H9 (cell line): Measurements from ENCODE around the gene LRMDA. TPM values are rescaled to one million over a fixed set of nuclear protein-coding genes. Genes with fewer than 3 reads are reported as not detected.

Experiments used
- DNase-seq: peaks from one replicate; pipeline ENCODE4 v3.0.0-alpha.2; 2017
- H2AFZ ChIP-seq: one replicate; pipeline ENCODE4 v1.6.1; 2013; ENCODE audit warnings: mild to moderate bottlenecking, low read length, control low read depth, moderate library complexity
- H2AK5ac ChIP-seq: 2 replicates; pipeline ENCODE4 v1.6.1; 2013; ENCODE audit warnings: low read length, control low read depth, mixed read lengths; ENCODE audit not compliant: insufficient read length
- H2BK120ac ChIP-seq: one replicate; pipeline ENCODE4 v1.6.1; 2013; ENCODE audit warnings: low read depth, mild to moderate bottlenecking, low read length, control low read depth, inconsistent platforms; ENCODE audit not compliant: poor library complexity, severe bottlenecking
- H2BK12ac ChIP-seq: 2 replicates; pipeline ENCODE4 v1.6.1; 2013; ENCODE audit warnings: low read length, control low read depth, mixed read lengths, low read depth; ENCODE audit not compliant: insufficient read length
- H2BK15ac ChIP-seq: 2 replicates; pipeline ENCODE4 v1.6.1; 2013; ENCODE audit warnings: low read depth, low read length, control low read depth
- H2BK20ac ChIP-seq: one replicate; pipeline ENCODE4 v1.6.1; 2013; ENCODE audit warnings: low read depth, mild to moderate bottlenecking, low read length, control low read depth, inconsistent platforms; ENCODE audit not compliant: poor library complexity, severe bottlenecking
- H2BK5ac ChIP-seq: 2 replicates; pipeline ENCODE4 v1.6.1; 2013; ENCODE audit warnings: low read length, control low read depth, mixed read lengths; ENCODE audit not compliant: insufficient read length
- H3K14ac ChIP-seq: 2 replicates; pipeline ENCODE4 v1.6.1; 2013; ENCODE audit warnings: low read length, control low read depth; ENCODE audit not compliant: insufficient read depth
- H3K18ac ChIP-seq: 2 replicates; pipeline ENCODE4 v1.6.1; 2013; ENCODE audit warnings: low read depth, mild to moderate bottlenecking, mixed read lengths, low read length, control low read depth; ENCODE audit not compliant: insufficient read length
- H3K23ac ChIP-seq: 2 replicates; pipeline ENCODE4 v1.6.1; 2013; ENCODE audit warnings: low read length, control low read depth, mixed read lengths, low read depth; ENCODE audit not compliant: insufficient read length
- H3K23me2 ChIP-seq: 2 replicates; pipeline ENCODE4 v1.6.1; 2013; ENCODE audit warnings: low read depth, mild to moderate bottlenecking, mixed read lengths, low read length, control low read depth; ENCODE audit not compliant: insufficient read length, poor library complexity, severe bottlenecking
- H3K27ac ChIP-seq: 2 replicates; pipeline ENCODE4 v1.5.1; 2013; ENCODE audit warnings: low read length, control low read depth, mixed read lengths, low read depth; ENCODE audit not compliant: insufficient read length
- H3K27me3 ChIP-seq: 2 replicates; pipeline ENCODE4 v1.6.1; 2013; ENCODE audit warnings: low read length, control low read depth, inconsistent platforms; ENCODE audit not compliant: insufficient read depth
- H3K4ac ChIP-seq: 2 replicates; pipeline ENCODE4 v1.6.1; 2013; ENCODE audit warnings: low read depth, mild to moderate bottlenecking, control low read depth, inconsistent platforms, low read length, moderate library complexity
- H3K4me1 ChIP-seq: 2 replicates; pipeline ENCODE4 v1.6.1; 2013; ENCODE audit warnings: low read length, control low read depth, inconsistent platforms; ENCODE audit not compliant: insufficient read depth
- H3K4me2 ChIP-seq: 2 replicates; pipeline ENCODE4 v1.6.1; 2013; ENCODE audit warnings: low read length, control low read depth, mixed read lengths; ENCODE audit not compliant: insufficient read length, insufficient read depth
- H3K56ac ChIP-seq: 2 replicates; pipeline ENCODE4 v1.6.1; 2013; ENCODE audit warnings: low read depth, mild to moderate bottlenecking, mixed read lengths, low read length, control low read depth; ENCODE audit not compliant: insufficient read length
- H3K79me1 ChIP-seq: 2 replicates; pipeline ENCODE4 v1.6.1; 2013; ENCODE audit warnings: low read depth, mild to moderate bottlenecking, moderate library complexity, low read length, control low read depth, inconsistent platforms; ENCODE audit not compliant: insufficient read depth, poor library complexity, severe bottlenecking
- H3K79me2 ChIP-seq: 2 replicates; pipeline ENCODE4 v1.6.1; 2013; ENCODE audit warnings: low read length, control low read depth, inconsistent platforms; ENCODE audit not compliant: insufficient read depth
- H3K9ac ChIP-seq: 2 replicates; pipeline ENCODE4 v1.6.1; 2013; ENCODE audit warnings: low read length, control low read depth, mixed read lengths; ENCODE audit not compliant: insufficient read length; ENCODE audit errors: extremely low read depth
- H3K9me3 ChIP-seq: one replicate; pipeline ENCODE4 v1.6.1; 2013; ENCODE audit warnings: low read depth, low read length, inconsistent platforms; ENCODE audit not compliant: control insufficient read depth
- H3T11ph ChIP-seq: one replicate; pipeline ENCODE4 v1.6.1; 2013; ENCODE audit warnings: mild to moderate bottlenecking, low read length, control low read depth, inconsistent platforms
- H4K20me1 ChIP-seq: one replicate; pipeline ENCODE4 v1.6.1; 2013; ENCODE audit not compliant: control insufficient read depth, insufficient read length, insufficient read depth
- H4K5ac ChIP-seq: 2 replicates; pipeline ENCODE4 v1.6.1; 2013; ENCODE audit warnings: low read depth, mild to moderate bottlenecking, mixed read lengths, low read length, control low read depth; ENCODE audit not compliant: insufficient read length
- H4K8ac ChIP-seq: replicated peaks from 2 replicates; pipeline ENCODE4 v1.6.1; 2013; ENCODE audit warnings: low read length, control low read depth, mixed read lengths, low read depth; ENCODE audit not compliant: insufficient read length
- H4K91ac ChIP-seq: 2 replicates; pipeline ENCODE4 v1.6.1; 2013; ENCODE audit warnings: low read depth, mild to moderate bottlenecking, moderate library complexity, mixed read lengths, low read length, control low read depth; ENCODE audit not compliant: insufficient read length
- H3K27ac Mint-ChIP-seq, 3 experiments: 2 replicates in 2 of 3; 3 replicates in 1 of 3; pipeline ENCODE4 v1.8.0; 2020 to 2021; ENCODE audit warnings: mixed read lengths in 3 of 3, mild to moderate bottlenecking in 1 of 3, moderate library complexity in 1 of 3
- H3K27me3 Mint-ChIP-seq: 2 replicates; pipeline ENCODE4 v1.8.0; 2021; ENCODE audit warnings: low read depth, mild to moderate bottlenecking, moderate library complexity, mixed read lengths
- H3K36me3 Mint-ChIP-seq, 3 experiments: 2 replicates in 2 of 3; 3 replicates in 1 of 3; pipeline ENCODE4 v1.8.0; 2020 to 2021; ENCODE audit warnings: low read depth in 3 of 3, mixed read lengths in 3 of 3; ENCODE audit not compliant: insufficient read depth in 1 of 3
- H3K4me1 Mint-ChIP-seq, 2 experiments: 2 replicates each; pipeline ENCODE4 v1.8.0; 2020; ENCODE audit warnings: mixed read lengths in 2 of 2
- H3K4me3 Mint-ChIP-seq, 2 experiments: 2 replicates in 1 of 2; 3 replicates in 1 of 2; pipeline ENCODE4 v1.8.0; 2020 to 2021; ENCODE audit warnings: mild to moderate bottlenecking in 2 of 2, mixed read lengths in 2 of 2, moderate library complexity in 1 of 2
- H3K9me3 Mint-ChIP-seq, 2 experiments: 2 replicates in 1 of 2; 3 replicates in 1 of 2; pipeline ENCODE4 v1.8.0; 2020; ENCODE audit warnings: mild to moderate bottlenecking in 2 of 2, mixed read lengths in 2 of 2, moderate library complexity in 1 of 2
- WGBS: extraction: QIAGEN DNeasy Blood & Tissue Kit; methylation state at CpG from one replicate; pipeline ENCODE4 v1.1.7; 2013; ENCODE audit warnings: missing lambda C conversion rate, low lambda C conversion rate, mixed read lengths; ENCODE audit not compliant: insufficient read length; ENCODE audit errors: extremely low coverage; 5-methylcytosine and 5-hydroxymethylcytosine counted together
- total RNA-seq: library from RNA; stranded (reverse); gene quantifications from 2 replicates; pipeline ENCODE4 v1.2.1, GENCODE V29; 2021
- TF ChIP-seq, protein P1 (sequence below): fragments of 200-600 bp; sonication (generic); conservative IDR thresholded peaks from 3 replicates; pipeline ENCODE4 v1.8.0; 2021; ENCODE audit warnings: antibody characterized with exemption, mild to moderate bottlenecking

The LRMDA gene
- total RNA-seq, 1 experiment from 2014 or later = 1.8 TPM

DNA sequence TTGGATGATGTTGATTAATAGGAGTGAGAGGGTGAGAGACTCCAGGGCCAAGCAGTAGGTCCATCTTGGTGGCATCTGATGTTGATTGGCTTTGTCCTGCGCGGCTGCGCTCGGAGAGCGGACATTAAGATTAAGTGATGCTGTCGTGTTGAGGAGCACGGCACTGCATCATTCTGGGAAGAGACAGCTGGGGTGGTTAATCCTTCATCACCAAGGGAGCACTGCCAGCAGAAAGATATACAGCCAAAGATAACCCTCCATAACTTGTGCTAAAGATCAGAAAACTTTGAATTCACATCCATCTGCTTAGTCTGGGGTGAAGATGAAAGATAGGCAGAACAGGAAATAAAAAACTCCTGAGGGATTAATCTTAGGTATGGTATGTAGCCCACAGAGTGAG lies 208.3 kb downstream of the LRMDA start:
- H3K23ac ChIP-seq = no peak overlapping the region
- no CpG with 5 or more reads among the region's 7 CpGs for WGBS
- H2AFZ ChIP-seq = no peak overlapping the region
- no peak overlapping the region for H3K18ac ChIP-seq
- H3K36me3 Mint-ChIP-seq = no peaks in the 10 kb centered on the region
- H3K9me3 ChIP-seq = no peaks in the 10 kb centered on the region
- no peaks in the 10 kb centered on the region for H3K79me2 ChIP-seq
- no peaks in the 10 kb centered on the region for H3K4me1 ChIP-seq
- H2AK5ac ChIP-seq = no peak overlapping the region
- H3K9me3 Mint-ChIP-seq = no peaks in the 10 kb centered on the region
- H4K8ac ChIP-seq = no peak overlapping the region
- no peak for DNase-seq
- H3K27ac Mint-ChIP-seq = no peak overlapping the region
- no peak overlapping the region for H3K56ac ChIP-seq
- H4K20me1 ChIP-seq = no peaks in the 10 kb centered on the region
- H3K4me3 Mint-ChIP-seq = no peak overlapping the region
- H3K4me2 ChIP-seq = no peak overlapping the region
- no peak overlapping the region for H3T11ph ChIP-seq
- no peaks in the 10 kb centered on the region for H3K79me1 ChIP-seq
- no peaks in the 10 kb centered on the region for H3K23me2 ChIP-seq
- H3K27ac ChIP-seq = no peak overlapping the region
- no peak overlapping the region for H2BK20ac ChIP-seq
- no peak overlapping the region for H2BK12ac ChIP-seq
- H3K27me3 Mint-ChIP-seq = peaks cover 34% of the 10 kb centered on the region
- no peak overlapping the region for H3K14ac ChIP-seq
- no peak overlapping the region for H2BK15ac ChIP-seq
- H3K4me1 Mint-ChIP-seq = no peaks in the 10 kb centered on the region
- H2BK120ac ChIP-seq = no peak overlapping the region
- TF ChIP-seq, protein P1, sequence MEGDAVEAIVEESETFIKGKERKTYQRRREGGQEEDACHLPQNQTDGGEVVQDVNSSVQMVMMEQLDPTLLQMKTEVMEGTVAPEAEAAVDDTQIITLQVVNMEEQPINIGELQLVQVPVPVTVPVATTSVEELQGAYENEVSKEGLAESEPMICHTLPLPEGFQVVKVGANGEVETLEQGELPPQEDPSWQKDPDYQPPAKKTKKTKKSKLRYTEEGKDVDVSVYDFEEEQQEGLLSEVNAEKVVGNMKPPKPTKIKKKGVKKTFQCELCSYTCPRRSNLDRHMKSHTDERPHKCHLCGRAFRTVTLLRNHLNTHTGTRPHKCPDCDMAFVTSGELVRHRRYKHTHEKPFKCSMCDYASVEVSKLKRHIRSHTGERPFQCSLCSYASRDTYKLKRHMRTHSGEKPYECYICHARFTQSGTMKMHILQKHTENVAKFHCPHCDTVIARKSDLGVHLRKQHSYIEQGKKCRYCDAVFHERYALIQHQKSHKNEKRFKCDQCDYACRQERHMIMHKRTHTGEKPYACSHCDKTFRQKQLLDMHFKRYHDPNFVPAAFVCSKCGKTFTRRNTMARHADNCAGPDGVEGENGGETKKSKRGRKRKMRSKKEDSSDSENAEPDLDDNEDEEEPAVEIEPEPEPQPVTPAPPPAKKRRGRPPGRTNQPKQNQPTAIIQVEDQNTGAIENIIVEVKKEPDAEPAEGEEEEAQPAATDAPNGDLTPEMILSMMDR = no peak
- no peak overlapping the region for H3K4ac ChIP-seq
- no peak overlapping the region for H3K9ac ChIP-seq
- H2BK5ac ChIP-seq = no peak overlapping the region
- H4K91ac ChIP-seq = no peak overlapping the region
- no peak overlapping the region for H4K5ac ChIP-seq
- no peaks in the 10 kb centered on the region for H3K27me3 ChIP-seq
